Measurements from ENCODE around the gene DENND1A.

DNA sequence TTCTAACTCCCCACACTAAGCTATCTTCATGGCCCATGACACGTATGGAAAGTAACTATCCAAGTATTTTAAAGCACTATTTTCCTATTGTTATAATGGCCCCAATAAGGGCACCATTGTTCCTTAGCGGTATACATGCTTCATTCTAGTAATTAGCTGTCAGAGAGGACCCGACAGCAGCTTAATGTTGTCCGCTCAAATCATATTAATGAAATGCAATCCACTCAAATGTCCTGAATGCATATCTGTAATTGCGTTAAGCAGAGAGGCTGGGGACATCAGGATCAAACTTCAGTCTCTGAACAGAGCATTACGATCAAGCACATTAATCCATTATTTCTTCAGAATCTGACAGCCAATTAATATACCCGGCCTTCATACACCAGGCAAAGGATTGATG lies 434.2 kb downstream of the DENND1A start:
- TF ChIP-seq SP1 (IDR thresholded peaks at IDR 0.05) (no peak), SP1 (CRISPR knock-in tag; IDR thresholded peaks at IDR 0.05) (no peak), RAD21 (CRISPR knock-in tag; IDR thresholded peaks at IDR 0.05) (no peak), ZBTB43 (CRISPR knock-in tag; conservative IDR thresholded peaks at IDR 0.05) (no peak), FOXJ3 (CRISPR knock-in tag; IDR thresholded peaks at IDR 0.05; ENCODE audit: borderline replicate concordance) (no peak), SRF (IDR thresholded peaks at IDR 0.05; ENCODE audit: low read depth, low read length) (no peak), ZMYM3 (CRISPR knock-in tag; IDR thresholded peaks at IDR 0.05) (no peak), ZNF3 (CRISPR knock-in tag; IDR thresholded peaks at IDR 0.05) (no peak), KLF16 (CRISPR knock-in tag; IDR thresholded peaks at IDR 0.05) (no peak)
